GM18526 (cell line): ENCODE measurements around the gene SLC35G3.
"Not testable (repeated sequence)": the region's sequence is repeated elsewhere in the genome, so short reads cannot be mapped to it uniquely, and the experiment has no call there.

Experiments used
- POLR2A ChIP-seq: IDR thresholded peaks from 3 replicates; pipeline ENCODE4 v1.6.1; 2011; ENCODE audit not compliant: insufficient read length; ENCODE audit errors: extremely low read depth

SLC35G3 gene

DNA sequence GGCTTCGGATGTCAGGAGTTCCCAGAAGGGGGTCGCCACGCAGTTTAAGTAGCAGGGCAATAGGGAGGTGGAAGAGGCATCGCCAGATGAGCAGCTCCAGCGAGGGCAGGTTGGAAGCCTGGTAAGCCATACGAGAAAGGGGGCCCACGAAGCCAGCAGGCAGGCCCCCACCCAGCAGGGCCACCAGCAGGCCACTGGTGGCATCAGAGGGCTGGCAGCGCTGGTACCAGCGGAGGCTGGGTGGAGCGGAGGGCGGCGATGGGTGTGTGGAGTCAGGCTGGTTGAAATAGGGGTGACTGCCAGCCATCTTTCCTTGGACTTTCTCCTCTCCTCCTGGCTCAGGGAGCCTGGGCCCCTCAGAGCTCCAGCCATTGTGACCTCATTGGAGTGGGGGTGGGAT, at the start of gene SLC35G3:
Gene SLC35G3, minus strand, starts transcription at position 393 of the 400 bp plus-strand sequence. Its CDS starts 86 bp downstream, at position 307.
- not testable (repeated sequence) for TF ChIP-seq POLR2A

DNA sequence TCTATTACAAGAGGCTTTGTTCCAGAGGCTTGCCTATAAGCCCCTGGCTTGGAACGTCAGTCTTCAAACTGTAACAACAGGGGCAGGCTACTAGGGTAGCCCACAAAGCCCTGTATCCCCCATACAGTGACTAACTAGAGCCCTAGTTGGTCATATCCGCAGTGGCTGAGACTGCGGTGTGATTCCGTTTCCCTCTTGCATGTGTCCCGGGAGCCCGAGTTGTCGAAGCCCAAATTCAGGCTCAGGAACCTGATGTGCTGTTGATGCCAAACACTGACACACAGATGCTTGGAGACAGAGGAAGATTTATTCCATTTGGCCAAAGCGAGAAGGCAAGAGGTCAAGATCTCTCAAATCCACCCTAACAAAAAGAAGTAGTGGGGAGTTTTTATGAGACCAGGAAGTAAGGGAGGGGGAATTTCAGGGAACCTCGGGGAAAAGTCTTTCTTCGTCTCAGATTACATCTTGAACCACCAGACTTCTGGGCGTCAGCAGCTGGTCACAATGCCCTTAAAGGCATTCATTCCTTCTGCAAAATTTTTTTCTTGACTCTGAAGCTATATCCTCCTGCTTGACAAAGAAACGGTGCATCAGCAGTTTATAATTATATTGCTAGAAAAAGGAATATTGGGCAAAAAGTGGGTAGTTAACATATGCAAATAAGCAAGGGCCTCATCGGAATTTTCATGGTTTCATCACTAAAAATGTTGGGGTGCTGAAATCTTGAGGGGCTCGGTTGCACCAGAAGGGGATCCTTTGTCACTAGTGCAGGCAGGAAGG, 49.6 kb upstream of the SLC35G3 start:
- TF ChIP-seq POLR2A: no peak

DNA sequence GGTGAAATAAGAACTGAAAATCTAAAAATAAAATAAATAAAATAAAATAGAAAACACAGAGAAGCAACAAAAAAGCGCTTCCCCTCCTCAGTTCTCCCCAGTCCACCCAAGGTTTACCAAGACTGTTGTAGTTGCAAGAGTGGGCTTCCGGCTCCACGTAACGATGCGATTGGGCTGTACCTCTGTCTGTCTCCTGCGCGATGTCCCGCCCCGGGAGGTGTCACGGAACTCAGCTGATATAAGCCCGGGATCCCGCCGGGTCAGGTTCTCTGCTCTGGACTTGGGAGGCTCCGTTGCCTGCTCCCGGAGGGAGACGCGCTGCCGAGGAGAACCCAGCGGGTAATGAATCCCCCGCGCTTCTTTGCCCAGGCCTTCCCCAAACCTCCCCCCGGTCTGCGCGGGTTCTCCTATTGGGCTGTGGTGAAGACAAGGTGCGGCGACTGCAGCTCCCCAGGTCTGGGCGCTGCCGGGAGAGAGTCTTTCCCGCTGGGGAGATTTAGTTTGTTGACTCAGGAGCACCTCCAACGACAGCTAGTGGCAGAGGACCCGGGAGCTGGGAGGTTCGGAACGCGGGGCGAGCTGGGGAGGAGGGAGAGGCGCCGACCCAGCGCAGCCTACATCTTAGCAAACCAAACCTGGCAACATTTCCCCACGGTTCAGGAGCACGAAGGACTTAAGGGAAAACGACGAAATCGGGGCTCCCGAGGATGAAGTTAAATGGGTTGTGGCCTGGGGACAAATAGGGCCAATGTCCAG, 48.8 kb upstream of the SLC35G3 start, which contains the start of gene SLFN5:
Gene SLFN5, plus strand, starts transcription at position 268 of the 756 bp plus-strand sequence. CDS start 15,619 bp downstream, outside the sequence.
- peak; percentile 98 for TF ChIP-seq POLR2A

- peak; percentile 37 for TF ChIP-seq POLR2A
Measured at GRCh38 chr17:35242158-35242804, 48.1 kb upstream of the SLC35G3 start.

DNA sequence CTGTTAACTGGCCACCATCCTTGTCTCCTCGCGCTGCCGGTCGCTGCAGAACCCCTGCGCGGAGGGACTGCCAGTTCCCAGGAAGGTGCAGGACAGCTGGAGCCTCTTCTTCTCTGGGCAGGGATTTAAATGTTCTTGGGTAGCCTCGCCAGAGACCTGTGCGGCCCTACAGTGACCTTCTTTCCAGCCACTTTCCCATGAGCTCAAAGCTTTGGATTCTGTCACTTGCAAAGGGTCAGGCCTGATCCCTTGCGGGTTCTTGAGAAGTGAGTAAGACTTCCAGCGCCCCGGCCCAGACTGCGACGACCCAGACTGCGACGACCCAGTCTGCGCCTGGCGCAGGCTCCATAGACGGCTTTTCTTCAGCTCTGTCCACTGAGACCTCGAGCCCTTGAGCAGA, 47.3 kb upstream of the SLC35G3 start:
- no peak for TF ChIP-seq POLR2A

GRCh38 chr17:35240861-35241260, 46.7 kb upstream of the SLC35G3 start:
- TF ChIP-seq POLR2A: no peak

DNA sequence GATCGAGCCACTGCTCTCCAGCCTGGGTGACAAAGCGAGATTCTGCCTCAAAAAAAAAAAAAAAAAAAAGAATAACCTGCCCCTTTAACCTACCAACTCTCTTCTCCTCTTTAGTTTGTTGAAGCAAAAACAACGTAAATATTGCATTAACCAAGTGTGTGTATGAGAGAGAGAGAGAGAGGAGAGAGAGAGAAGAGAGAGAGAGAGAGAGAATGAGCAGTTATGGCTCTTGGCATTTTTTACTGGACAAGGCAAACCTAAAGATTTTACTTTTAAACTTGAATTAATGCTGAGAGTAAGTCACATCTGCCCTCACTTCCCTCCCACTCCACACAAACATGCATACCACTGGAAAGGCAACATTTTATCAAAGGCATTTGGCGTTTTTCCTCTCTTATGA, 45.6 kb upstream of the SLC35G3 start:
- TF ChIP-seq POLR2A: no peak

GRCh38 chr17:35238821-35239220, 44.6 kb upstream of the SLC35G3 start:
- no peak for TF ChIP-seq POLR2A

GRCh38 chr17:35236821-35237220, 42.6 kb upstream of the SLC35G3 start:
- TF ChIP-seq POLR2A: no peak

GRCh38 chr17:35235917-35236316, 41.7 kb upstream of the SLC35G3 start:
- TF ChIP-seq POLR2A: no peak

DNA sequence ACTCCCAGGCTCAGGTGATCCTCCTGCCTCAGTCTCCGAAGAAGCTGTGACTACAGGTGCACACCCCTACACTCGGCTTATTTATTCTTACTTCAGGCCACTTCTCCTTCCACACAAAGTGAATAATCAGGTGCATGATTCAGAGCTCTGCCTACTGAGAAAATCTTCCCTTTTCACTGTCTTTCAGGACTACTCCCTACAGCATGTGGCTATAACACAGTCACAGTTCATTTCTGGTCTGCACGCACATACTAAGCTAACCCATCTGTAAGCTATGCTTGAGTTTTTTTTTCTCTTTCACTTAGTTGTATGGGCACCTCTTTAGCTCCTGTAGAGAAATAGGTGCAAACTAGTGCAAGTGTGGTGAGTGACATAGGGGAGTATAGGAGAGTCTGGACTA, 41.1 kb upstream of the SLC35G3 start:
- no peak for TF ChIP-seq POLR2A

DNA sequence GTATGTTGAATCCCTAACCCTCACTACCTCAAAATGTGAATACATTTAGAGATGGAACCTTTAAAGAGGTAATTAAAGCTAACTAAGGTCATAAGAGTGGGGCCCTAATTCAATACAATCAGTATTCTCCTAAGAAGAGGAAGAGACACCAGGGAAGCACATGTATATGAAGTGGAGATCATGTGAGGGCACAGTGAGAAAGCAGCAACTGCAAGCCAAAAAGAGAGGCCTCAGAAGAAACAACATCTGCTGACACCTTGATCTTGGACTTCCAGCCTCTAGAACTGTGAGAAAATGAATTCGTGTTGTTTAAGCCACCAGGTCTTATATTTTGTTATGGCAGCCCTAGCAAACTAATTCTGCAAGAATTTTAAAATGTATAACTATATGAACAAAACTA, 35.4 kb upstream of the SLC35G3 start:
- no peak for TF ChIP-seq POLR2A

- no peak for TF ChIP-seq POLR2A
Measured at GRCh38 chr17:35227546-35227945, 33.4 kb upstream of the SLC35G3 start.

- no peak for TF ChIP-seq POLR2A
Measured at GRCh38 chr17:35224436-35224835, 30.2 kb upstream of the SLC35G3 start.

DNA sequence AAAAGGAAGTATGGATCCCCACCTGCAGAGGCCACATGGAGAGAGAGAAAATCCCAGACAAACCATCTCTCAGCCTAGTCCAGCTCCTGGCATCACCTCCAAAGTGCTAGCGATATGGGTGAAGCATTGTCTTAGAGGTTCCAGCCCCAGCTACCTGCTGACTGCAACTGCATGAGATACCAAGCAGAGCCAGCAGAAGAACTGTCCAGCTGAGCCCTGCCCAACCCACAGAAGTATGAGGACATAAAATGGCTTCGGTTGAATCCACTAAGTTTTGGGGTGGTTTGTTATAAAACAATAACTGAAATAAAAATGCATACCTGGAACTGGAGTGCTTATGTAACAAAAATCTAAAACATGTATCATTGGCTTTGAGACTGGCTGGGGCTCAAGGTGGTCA, 28.3 kb upstream of the SLC35G3 start:
- no peak for TF ChIP-seq POLR2A

GRCh38 chr17:35218915-35219314, 24.7 kb upstream of the SLC35G3 start:
- no peak for TF ChIP-seq POLR2A
